ENCODE measurements around the gene SORL1.

SORL1 gene

GRCh38 chr11:121439337-121439736, 12.8 kb upstream of the SORL1 start:
- no peak overlapping the region for H3K4me3 ChIP-seq (ENCODE audit: low read depth, low read length)
- TF ChIP-seq, protein P1, sequence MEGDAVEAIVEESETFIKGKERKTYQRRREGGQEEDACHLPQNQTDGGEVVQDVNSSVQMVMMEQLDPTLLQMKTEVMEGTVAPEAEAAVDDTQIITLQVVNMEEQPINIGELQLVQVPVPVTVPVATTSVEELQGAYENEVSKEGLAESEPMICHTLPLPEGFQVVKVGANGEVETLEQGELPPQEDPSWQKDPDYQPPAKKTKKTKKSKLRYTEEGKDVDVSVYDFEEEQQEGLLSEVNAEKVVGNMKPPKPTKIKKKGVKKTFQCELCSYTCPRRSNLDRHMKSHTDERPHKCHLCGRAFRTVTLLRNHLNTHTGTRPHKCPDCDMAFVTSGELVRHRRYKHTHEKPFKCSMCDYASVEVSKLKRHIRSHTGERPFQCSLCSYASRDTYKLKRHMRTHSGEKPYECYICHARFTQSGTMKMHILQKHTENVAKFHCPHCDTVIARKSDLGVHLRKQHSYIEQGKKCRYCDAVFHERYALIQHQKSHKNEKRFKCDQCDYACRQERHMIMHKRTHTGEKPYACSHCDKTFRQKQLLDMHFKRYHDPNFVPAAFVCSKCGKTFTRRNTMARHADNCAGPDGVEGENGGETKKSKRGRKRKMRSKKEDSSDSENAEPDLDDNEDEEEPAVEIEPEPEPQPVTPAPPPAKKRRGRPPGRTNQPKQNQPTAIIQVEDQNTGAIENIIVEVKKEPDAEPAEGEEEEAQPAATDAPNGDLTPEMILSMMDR (conservative IDR thresholded peaks at IDR 0.05; ENCODE audit: low read depth, low read length): no peak
- no peak for DNase-seq (ENCODE audit: low read depth)

- no peak overlapping the region for H3K4me3 ChIP-seq (ENCODE audit: low read depth, low read length)
- TF ChIP-seq, protein P1 (conservative IDR thresholded peaks at IDR 0.05; ENCODE audit: low read depth, low read length): no peak
- DNase-seq (ENCODE audit: low read depth): no peak
Measured at GRCh38 chr11:121439759-121440158, 12.4 kb upstream of the SORL1 start.

GRCh38 chr11:121441521-121441920, 10.6 kb upstream of the SORL1 start:
- no peak for DNase-seq (ENCODE audit: low read depth)
- no peak overlapping the region for H3K4me3 ChIP-seq (ENCODE audit: low read depth, low read length)
- TF ChIP-seq, protein P1 (conservative IDR thresholded peaks at IDR 0.05; ENCODE audit: low read depth, low read length): no peak

GRCh38 chr11:121443688-121444275, 8.3 kb upstream of the SORL1 start:
- DNase-seq (ENCODE audit: low read depth): no peak
- H3K4me3 ChIP-seq (ENCODE audit: low read depth, low read length): no peak overlapping the region
- TF ChIP-seq, protein P1 (conservative IDR thresholded peaks at IDR 0.05; ENCODE audit: low read depth, low read length): no peak

DNA sequence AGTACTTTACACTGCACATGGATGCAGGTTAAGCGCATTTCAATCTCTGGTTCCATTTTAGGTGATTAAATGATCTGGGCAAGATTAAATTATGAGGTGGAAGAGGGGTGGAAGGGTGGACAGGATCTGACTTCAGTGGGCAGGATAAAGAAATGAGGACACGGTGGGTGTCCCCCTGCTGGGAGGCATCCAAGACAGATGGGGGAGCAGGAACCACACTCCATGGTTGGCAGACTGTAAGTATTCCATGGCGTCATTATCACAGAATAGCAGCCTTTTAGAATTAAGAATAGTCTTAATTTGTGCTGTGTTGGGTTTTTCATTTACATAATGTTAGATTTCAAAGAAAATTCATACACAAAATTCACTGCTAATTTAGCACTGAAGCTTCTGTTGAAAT, 7.6 kb upstream of the SORL1 start:
- DNase-seq (ENCODE audit: low read depth): no peak
- no peak overlapping the region for H3K4me3 ChIP-seq (ENCODE audit: low read depth, low read length)
- TF ChIP-seq, protein P1 (conservative IDR thresholded peaks at IDR 0.05; ENCODE audit: low read depth, low read length): no peak

GRCh38 chr11:121445071-121445768, 6.9 kb upstream of the SORL1 start:
- TF ChIP-seq, protein P1 (conservative IDR thresholded peaks at IDR 0.05; ENCODE audit: low read depth, low read length): no peak
- H3K4me3 ChIP-seq (ENCODE audit: low read depth, low read length): no peak overlapping the region

DNA sequence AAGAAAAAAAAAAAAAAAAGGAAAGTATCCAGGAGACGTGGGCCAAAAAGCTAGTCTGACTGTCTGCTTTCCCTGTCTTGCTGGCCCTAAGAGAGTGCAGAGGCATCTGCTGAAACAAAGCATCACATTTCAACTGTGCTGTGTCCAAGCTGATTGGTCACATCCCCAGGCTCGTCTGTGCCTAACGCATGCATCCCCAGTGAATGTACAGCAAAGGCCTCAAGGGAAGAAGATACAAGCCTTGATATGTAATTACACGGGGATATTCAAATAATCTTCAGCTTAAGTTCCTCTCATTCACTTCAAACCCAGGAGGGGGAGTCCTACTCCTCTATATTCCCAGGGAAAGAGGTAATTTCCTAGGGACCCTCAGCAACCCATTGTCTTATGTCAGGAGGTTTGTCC, 5.4 kb upstream of the SORL1 start:
- no peak overlapping the region for H3K4me3 ChIP-seq (ENCODE audit: low read depth, low read length)
- peak; percentile 47 for DNase-seq (ENCODE audit: low read depth)
- TF ChIP-seq, protein P1 (conservative IDR thresholded peaks at IDR 0.05; ENCODE audit: low read depth, low read length): peak; percentile 46

More at GRCh38 chr11:121445071-121445768, 6.9 kb upstream of the SORL1 start:
- DNase-seq (ENCODE audit: low read depth): no peak
